ENCODE data around the gene TMEM59.
"Not testable (repeated sequence)": the region's sequence is repeated elsewhere in the genome, so short reads cannot be mapped to it uniquely, and the experiment has no call there.

TMEM59 gene

DNA sequence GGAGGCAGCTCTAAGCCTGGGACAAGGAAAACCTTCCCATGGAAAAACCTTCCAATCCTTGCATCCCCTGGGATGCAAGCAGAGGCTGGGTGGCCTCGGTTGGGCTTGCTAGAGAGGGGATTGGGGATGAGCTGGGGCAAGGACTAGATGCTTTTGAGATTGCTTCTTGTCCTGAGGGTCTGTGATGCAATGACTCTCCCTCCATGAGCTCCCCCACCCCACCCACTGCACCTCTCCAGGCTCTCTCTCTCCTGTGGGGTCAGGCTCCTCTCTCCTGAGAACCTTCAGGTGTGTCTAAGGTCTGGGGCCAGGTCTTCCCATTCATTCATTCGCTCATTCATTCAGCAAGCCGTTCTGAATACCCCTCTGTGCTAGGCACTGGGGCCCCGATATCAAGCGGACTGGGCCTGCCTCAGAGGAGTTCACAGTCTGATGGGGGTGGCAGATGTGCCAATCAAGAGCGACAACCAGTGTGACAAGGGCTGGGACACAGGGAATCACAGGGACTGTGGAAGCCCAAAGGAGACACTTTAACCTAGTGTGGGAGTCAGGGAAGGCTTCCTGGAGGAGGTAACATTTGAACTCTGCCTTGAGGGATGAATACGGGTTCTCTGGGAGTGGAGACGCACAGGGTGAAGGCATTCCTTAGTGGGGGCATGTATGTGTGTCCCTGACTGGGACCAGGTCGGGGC lies 41.5 kb downstream of the TMEM59 start:
- ATAC-seq = no peak

DNA sequence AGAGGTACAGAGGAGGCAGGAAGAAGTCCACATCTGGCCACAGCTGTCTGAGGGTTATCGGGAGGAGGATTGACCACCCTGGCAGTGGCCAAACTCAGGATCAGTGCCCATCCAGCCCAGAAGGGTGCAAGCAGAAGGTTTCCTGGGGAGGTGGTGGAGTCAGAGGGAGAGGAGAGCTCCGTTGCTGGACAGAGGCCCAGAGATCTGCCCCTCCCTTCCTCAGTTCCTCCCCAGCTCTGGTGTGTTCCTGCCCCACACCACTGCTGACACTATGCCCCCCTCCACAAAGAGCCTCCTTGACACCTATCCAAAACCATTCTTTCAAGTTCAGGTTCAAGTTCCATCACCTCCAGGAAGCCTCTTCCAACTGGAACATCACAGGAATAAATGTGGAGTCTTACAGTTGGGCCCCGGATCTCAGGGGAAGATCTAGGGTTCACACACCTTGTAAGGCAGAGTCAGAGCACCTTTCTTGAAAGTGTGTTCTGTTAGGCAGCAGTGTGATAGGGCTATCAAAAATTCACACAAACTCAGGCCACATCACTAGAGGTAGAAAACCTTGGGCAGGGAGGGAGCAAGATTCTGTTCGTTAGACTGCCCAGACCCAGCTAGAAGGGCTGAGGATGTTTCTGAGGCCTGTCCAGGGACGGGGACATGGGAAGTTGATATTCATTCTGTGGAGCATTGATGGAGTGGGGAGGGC lies 42.4 kb downstream of the TMEM59 start:
- ATAC-seq = no peak

DNA sequence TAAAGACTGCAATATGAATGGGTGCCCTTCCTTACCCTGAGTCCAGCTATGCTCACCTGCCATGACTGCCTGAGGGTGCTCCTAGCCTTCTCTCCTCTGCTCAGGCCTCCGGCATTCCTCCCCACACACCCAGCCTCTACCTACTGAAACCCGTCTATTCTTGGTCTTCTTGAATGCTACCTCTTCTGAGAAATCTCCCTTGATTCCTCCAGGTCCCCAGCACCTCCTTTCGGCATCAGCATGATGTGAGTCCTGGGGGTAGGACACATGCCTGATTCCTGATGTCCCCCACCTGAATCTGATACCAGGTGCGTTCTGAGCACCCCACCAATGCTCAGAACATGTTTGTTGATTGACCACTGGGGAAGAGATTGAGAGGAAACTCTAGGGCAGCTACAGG lies 43.6 kb downstream of the TMEM59 start:
- no peak for ATAC-seq

DNA sequence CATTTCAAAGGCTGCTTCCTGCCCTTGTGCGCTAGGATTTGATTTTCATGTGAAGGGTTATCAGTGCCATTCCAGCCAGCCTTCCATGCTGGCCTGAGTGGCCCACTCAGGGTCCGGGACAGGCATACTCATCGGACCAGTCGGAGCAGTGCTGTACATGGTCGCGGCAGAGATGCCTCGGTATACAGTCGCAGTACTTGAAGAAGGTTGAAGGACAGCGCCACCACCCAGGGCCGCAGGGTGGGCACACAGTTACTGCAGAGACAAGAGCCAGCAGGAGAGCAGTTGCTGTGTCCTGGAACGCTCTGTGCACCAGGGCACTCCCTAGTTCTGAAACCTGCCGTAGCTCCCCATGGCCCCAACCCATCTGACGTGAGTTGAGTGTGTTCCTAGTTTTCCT lies 44.1 kb downstream of the TMEM59 start:
- ATAC-seq = no peak

DNA sequence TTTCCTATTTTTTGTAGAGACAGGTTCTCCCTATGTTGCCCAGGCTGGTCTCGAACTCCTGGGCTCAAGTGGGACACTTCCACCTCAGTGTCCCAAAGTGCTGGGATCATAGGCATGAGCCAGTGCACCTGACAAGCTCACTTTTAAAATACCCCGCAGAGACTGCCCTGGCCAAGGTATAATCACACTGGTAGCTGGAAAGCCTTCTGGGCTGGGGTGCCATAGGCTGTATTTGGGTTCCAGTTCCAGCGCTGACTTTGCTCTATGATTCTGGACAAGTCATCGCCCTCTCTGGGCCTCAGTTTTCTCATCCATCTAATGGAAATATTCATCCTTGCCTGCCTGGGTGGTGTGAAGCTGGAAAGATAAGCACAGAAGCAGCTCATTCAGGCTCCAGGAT lies 45.4 kb downstream of the TMEM59 start:
- ATAC-seq = no peak

DNA sequence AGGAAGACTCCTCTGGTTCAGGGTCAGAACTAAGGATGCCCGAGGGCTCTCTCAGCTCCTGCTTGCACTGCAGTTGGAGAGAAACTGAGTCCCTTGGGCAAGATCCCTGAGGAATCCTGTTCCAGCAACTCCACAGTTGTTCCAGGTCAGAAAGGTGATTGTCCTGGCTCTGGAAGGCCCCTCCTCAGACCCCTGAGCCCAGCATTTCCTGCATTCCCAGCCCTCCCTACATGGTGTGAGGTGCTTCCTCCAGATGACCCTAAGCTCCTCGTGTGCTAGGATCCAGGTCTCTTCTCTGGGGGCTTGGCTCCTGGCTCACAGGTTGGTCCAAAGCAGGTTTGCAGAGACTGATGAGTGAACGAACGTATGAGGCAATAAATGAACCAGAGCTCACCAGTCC lies 46.5 kb downstream of the TMEM59 start:
- ATAC-seq = no peak

DNA sequence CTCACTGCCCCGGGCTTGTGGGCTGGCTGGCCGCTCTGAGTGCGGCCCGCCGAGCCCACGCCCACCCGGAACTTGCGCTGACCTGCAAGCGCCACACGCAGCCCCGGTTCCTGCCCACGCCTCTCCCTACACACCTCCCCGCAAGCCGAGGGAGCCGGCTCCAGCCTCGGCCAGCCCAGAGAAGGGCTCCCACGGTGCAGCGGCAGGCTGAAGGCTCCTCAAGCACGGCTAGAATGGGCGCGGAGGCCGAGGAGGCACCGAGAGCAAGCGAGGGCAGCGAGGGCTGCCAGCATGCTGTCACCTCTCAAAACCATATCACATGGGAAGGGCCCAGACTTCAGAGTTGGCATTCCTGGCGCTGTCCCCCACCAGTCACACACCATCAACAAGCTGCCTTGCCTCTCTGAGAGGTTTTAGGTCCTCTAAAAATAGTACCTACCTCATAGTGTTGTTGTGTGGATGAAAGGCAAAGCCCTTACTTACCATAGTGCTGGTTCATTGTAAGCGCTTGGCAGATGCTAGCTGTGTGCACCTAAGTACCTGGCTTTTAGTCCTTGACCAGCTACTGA lies 48.4 kb downstream of the TMEM59 start:
- ATAC-seq = no peak

DNA sequence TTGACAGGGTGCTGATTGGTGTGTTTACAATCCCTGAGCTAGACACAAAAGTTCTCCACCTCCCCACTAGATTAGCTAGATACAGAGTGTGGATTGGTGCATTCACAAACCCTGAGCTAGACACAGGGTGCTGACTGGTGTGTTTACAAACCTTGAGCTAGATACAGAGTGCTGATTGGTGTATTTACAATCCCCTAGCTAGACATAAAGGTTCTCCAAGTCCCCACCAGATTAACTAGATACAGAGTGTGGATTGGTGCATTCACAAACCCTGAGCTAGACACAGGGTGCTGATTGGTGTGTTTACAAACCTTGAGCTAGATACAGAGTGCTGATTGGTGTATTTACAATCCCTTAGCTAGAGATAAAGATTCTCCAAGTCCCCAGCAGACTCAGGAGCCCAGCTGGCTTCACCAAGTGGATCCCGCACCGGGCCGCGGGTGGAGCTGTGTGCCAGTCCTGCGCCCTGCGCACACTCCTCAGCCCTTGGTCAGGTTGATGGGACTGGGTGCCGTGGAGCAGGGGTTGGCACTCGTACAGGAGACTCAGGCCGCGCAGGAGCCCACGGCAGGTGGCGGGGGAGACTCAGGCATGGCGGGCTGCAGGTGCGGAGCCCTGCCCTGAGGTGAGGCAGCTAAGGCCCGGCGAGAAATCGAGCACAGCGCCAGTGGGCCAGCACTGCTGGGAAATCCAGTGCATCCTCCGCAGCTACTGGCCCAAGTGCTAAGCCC lies 49.1 kb downstream of the TMEM59 start:
- not testable (repeated sequence) for ATAC-seq

DNA sequence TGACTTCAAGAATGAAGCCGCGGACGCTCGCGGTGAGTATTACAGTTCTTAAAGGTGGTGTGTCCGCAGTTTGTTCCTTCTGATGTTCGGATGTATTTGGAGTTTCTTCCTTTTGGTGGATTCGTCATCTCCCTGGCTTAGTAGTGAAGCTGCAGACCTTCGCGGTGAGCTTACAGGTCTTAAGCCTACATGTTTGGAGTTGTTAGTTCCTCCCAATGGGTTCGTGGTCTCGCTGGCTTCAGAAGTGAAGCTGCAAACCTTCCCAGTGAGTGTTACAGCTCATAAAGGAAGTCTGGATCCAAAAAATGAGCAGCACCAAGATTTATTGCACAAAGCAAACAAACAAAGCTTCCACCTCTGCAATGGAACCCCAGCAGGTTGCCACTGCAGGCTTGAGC lies 49.8 kb downstream of the TMEM59 start:
- no peak for ATAC-seq

DNA sequence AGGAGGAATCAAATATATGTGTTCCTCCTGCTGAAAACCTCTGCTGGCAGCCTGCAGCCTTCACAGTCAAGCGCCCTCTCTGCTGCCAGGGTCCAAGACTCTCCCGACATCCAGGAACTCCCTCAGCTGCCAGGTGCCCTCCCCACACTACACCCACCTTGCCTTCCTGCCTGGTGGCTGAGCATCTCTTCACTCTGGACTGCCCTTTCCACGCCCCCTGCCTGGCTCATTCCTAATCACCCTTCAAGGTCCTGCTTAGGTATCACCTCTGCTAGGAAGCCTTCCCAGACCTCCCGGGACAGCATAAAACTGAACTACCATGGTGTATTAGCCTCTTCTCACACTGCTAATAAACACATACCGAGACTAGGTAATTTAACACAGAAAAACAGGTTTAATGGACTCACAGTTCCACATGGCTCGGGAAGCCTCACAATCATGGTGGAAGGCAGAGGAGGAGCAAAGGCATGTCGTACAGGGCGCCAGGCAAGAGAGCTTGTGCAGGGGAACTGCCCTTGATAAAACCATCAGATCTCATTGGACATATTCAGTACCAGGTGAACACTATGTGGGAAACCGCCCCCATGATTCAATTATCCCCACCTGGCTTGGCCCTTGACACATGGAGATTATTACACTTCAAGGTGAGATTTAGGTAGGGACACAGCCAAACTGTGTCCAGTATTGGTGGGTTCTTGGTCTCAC lies 50.3 kb downstream of the TMEM59 start:
- ATAC-seq = no peak

DNA sequence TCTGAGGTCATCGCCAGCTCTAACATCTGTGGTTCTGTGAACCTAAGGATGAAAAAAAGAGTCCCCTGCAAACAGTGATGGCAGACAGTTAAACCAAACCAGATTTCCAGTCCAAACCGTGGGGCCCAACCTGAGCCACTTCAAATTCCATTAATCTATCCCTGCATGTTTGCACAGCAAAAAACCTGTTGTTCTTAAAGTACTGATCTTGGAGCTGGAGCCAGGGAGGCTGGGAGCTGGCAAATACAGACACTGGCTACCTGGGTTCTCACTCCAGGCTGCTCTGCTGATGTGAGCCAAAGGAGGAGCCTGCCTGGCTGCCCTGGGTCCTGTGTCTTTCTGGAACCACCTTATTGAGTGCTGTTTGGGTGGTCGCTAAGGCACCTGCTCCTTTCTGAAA lies 51.4 kb downstream of the TMEM59 start:
- no peak for ATAC-seq

DNA sequence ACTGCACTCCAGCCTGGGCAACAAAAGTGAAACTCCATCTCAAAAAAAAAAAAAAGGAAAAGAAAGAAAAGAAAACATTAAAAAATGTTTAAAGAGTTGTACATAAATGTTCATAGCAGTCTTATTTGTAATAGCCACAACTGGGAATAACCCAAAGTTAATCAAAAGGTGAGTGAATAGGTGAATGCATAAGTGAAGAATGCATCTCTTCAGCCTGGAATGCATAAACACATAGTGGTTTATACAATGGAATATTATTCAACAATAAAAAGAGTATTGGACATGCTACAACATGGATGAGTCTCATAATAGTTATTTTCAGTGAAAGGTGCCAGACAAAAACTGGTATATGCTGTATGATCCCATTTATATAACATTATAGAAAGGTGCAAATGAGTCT lies 53.1 kb downstream of the TMEM59 start:
- ATAC-seq = no peak

DNA sequence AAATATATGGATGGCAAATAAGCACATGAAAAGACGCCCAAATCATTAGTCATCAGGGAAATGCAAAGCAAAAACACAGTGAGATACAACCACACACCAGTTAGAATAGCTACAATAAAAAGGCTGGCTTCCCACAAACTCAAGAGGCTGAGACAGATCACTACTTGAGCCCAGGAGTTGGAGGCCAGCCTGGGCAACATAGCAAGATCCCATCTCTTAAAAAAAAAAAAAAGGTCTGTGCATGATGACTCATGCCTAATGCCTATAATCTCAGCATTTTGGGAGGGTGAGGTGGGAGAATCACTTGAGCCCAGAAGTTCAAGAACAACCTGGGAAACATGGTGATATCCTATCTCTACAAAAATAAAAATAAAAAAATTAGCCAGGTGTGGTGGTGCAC lies 54.8 kb downstream of the TMEM59 start:
- no peak for ATAC-seq

DNA sequence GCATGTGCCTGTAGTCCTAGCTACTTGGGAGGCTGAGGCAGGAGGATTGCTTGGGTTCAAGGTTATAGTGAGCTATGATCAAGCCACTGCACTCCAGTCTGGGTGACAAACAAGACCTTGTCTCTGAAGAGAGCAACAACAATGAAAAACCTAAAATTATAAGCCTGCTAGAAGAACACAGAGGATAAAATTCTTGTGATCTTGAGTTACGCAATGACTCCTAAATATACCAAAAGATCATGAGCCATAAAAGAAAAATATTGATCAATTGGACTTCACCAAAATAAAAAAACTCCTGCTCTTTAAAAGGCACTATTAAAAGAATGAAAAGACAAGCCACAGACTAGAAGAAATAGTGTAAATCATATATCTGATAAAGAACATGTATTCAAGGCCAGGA lies 57.3 kb downstream of the TMEM59 start:
- ATAC-seq = no peak

DNA sequence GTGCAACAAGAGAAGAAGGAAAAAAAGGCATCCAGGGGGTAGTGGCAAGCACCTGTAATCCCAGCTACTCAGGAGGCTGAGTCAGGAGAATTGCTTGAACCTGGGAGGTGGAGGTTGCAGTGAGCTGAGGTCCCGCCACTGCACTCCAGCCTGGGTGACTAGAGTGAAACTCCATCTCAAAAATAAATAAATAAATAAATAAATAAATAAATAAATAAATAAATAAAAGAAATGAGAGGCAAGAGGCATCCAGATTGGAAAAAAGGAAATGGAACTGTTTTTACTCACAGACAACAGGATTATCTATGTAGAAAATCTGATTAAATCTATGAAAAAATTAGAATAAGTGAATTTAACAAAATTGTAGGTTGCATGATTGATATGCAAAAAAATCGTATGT lies 58.5 kb downstream of the TMEM59 start:
- not testable (repeated sequence) for ATAC-seq

DNA sequence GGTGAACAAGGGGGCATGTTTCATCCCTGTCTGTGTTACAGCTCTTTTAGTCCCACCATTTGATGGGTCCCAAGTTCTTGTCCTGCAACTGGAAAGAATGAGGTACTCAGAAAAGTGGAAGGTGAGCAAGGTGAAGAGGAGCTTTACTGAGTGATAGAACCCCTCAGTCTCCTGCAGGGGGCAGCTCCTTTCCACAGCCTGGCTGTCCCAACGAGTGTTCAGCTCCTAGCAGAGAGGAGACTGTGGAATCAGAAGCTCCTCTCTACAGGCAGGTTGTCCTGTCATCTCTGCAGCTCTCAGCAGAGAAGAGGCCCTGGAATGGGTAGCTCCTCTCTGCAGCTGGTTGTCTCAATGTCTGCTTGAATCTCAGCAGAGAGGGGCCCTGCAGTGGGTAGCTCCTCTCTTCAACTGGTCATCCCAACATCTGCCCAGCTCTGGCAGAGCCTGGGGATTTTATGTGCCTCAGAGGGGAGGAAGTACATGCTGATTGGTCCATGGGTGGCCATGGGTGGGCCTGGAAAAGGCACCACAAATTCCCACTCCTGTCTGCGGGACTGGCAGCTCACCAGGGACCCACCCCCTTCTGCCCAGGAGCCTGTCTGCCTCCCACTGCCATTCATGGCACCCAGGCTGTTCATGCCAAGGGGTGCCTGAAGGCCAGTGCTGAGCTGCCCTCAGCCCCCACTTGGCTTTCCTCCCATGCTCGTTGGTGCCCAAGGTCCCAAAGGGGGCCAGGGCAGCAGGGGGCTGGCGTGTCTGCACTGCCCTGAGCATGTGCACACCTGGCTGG lies 60.7 kb downstream of the TMEM59 start:
- ATAC-seq = no peak

DNA sequence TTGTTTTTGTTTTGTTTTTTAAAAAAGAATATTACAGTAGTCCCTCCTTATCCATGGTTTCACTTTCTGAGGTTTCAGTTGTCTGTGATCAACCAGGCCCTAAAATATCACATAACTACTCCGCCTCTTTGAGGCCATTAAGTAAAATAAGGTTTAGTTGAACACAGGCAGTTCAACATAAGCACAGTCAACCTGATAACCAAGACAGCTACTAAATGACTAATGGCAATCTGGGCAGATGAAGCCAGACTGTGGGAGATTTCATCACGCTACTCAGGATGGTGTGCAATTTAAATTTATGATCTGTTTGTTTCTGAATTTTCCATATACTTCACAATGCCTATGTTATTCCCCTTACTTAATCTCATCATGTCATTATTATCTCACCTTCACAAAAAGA lies 65.1 kb downstream of the TMEM59 start:
- ATAC-seq = peak; percentile 28 to 70

DNA sequence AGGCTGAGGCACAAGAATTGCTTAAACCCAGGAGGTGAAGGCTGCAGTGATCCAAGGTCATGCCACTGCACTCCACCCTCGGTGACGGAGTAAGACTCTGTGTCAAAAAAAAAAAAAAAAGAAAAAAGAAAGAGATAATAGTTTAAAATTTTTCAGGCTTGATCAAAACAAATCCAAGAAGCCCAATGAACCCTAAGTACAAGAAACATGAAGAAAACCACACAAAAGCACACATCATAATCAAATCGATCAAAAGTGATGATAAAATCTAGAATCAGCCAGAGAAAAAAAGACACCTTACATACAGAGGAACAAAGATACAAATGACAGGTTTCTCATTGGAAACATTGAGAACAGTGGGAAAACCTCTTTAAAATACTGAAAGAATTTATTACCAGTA lies 66.5 kb downstream of the TMEM59 start:
- no peak for ATAC-seq

DNA sequence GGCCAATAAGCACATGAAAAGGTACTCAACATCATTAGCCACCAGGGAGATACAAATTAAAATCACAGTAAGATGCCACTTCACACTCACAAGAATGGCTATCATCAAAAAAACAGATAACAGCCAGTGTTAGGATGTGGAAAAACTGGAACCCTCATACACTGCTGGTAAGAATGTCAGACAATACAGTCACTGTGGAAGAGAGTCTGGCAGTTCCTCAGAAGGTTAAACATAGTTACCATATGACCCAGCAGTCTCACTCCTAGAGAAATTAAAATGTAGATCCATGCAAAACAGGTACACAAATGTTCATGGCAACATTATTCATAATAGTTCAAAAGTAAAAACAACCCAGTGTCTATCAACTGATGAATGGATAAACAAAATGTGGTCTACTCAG lies 68.3 kb downstream of the TMEM59 start:
- no peak for ATAC-seq

DNA sequence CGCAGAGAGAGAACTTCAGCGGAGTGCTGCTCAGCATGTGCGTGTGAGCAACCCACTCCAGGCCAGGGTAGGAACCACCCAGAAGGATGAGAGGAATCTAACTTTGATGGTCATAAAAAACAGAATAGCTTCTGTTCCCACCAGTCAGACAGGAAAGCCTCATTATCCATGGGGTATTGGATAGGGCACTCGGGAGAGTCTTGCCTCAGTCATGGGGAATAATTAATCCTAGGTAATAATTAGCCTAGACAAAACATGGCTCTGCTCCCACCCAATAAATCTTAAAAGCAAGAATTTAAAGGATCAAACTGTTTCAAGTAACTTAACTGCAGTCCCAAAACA lies 70.3 kb downstream of the TMEM59 start:
- no peak for ATAC-seq

DNA sequence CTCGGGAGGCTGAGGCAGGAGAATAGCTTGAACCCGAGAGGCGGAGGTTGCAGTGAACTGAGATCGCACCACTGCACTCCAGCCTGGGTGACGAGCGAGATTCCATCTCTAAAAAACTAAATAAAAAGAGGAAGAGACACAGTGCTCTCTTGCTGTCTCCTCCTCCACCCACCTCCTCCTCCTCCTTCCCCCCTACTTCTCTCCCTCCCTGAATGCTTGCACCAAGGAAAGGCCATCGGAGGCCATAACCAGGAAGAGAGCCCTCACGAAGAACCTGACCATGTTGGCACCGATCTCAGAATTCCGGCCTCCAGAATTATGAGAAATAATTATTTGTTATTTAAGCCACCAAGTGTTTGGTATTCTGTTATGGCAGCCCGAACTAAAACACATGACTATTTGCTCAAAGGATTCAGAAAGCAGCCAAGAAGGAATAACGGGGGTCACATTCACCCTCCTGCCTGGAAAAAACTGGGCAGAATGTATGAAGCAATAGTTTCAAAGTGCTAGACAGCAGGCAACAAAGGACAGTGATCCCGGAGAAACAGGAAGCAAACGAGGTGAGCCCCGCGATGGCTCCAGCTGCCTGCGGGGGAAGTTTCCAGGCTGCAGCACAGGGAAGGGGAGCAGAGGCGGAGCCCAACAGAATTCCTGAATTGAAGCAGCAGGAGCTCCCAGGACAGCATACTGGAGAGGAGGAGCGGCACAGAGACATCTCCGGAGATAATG lies 70.8 kb downstream of the TMEM59 start:
- ATAC-seq = no peak

DNA sequence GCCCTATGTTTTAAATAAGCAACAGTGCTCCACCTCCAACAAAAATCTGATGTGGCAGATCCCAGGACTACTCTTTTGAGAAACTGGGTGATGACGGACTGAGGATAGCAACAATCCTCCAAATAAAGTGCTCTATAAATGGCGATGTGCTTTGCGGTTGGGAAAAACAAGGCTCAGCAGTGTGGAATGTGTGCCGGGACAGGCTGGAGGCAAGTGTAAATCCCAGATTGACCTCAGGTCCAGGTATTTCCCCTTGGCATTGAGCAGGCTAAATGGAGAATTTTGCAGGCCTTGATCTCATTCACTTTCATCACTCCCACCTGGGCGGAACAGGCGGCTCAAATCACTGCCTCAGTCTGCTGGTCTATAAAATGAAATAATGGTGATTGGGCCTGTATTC lies 71.8 kb downstream of the TMEM59 start:
- ATAC-seq = no peak
